Measurements from ENCODE around the gene MTHFD1. TPM values are rescaled to one million over a fixed set of nuclear protein-coding genes. Genes with fewer than 3 reads are reported as not detected.

MTHFD1 gene
- polyA plus RNA-seq, 1 donor (not counting 4 experiments of a cell fraction or from before 2014, with no cell fraction given), result 63.2 TPM

GRCh38 chr14:64467101-64467500, 78.9 kb downstream of the MTHFD1 start:
- no peak for DNase-seq (ENCODE audit: low read depth, low spot score)
- Histone ChIP-seq H3K27ac (ENCODE audit: control insufficient read depth, insufficient read depth, low read length) (no peak overlapping the region), H3K4me3 (ENCODE audit: control insufficient read depth in 2 of 3, extremely low read depth in 1 of 3, insufficient read depth in 2 of 3, low read depth in 1 of 3, low read length in 3 of 3) (no peak overlapping the region), H2AFZ (ENCODE audit: control insufficient read depth, low read length) (no peak overlapping the region), H3K4me1 (ENCODE audit: control insufficient read depth, extremely low read depth, insufficient read depth, low read length) (peaks cover 13% of the 10 kb centered on the region), H3K9ac (ENCODE audit: control insufficient read depth, extremely low read depth, insufficient read depth, low read length) (no peak overlapping the region), H3K36me3 (ENCODE audit: control insufficient read depth in 2 of 2, extremely low read depth in 1 of 2, insufficient read depth in 2 of 2, low read length in 2 of 2) (peaks cover 0 to 1% of the 10 kb centered on the region in 2 experiments), H3K79me2 (ENCODE audit: control insufficient read depth, insufficient read depth, low read length) (no peaks in the 10 kb centered on the region), H3K4me2 (ENCODE audit: control insufficient read depth, extremely low read depth, insufficient read depth, low read depth, low read length) (no peak overlapping the region), H4K20me1 (ENCODE audit: control insufficient read depth, extremely low read depth, insufficient read depth, low read length) (no peaks in the 10 kb centered on the region), H3K9me3 (ENCODE audit: control insufficient read depth, low read depth, low read length) (no peaks in the 10 kb centered on the region), H3K9me1 (ENCODE audit: control insufficient read depth, extremely low read depth, insufficient read depth, low read length) (no peaks in the 10 kb centered on the region), H3K27me3 (ENCODE audit: control insufficient read depth, extremely low read depth, insufficient read depth, low read length) (no peaks in the 10 kb centered on the region)
- TF ChIP-seq EZH2 (IDR thresholded peaks at IDR 0.05; ENCODE audit: low read length) (no peak), CTCF (optimal IDR thresholded peaks at IDR 0.05 in 1 of 3, IDR thresholded peaks at IDR 0.05 in 1 of 3, conservative IDR thresholded peaks at IDR 0.05 in 1 of 3; ENCODE audit: extremely low read depth in 1 of 3, insufficient read depth in 2 of 3, low read length in 3 of 3) (no peak)
- dilution Hi-C loops (cut with MboI; ENCODE audit: extremely low pct_ligation_motif_present, low sequenced_read_pairs), result no loop called here
- FAIRE-seq, result no peak

GRCh38 chr14:64467566-64467965, 79.4 kb downstream of the MTHFD1 start:
- TF ChIP-seq CTCF (optimal IDR thresholded peaks at IDR 0.05 in 1 of 3, IDR thresholded peaks at IDR 0.05 in 1 of 3, conservative IDR thresholded peaks at IDR 0.05 in 1 of 3; ENCODE audit: extremely low read depth in 1 of 3, insufficient read depth in 2 of 3, low read length in 3 of 3), result no peak
- no peak for TF ChIP-seq EZH2 (IDR thresholded peaks at IDR 0.05; ENCODE audit: low read length)
- DNase-seq (ENCODE audit: low read depth, low spot score) (no peak), FAIRE-seq (no peak)
- H3K4me2 ChIP-seq (ENCODE audit: control insufficient read depth, extremely low read depth, insufficient read depth, low read depth, low read length), result no peak overlapping the region
- H3K9ac ChIP-seq (ENCODE audit: control insufficient read depth, extremely low read depth, insufficient read depth, low read length), result no peak overlapping the region
- no peaks in the 10 kb centered on the region for H4K20me1 ChIP-seq (ENCODE audit: control insufficient read depth, extremely low read depth, insufficient read depth, low read length)
- no peaks in the 10 kb centered on the region for H3K9me3 ChIP-seq (ENCODE audit: control insufficient read depth, low read depth, low read length)
- H3K4me3 ChIP-seq (ENCODE audit: control insufficient read depth in 2 of 3, extremely low read depth in 1 of 3, insufficient read depth in 2 of 3, low read depth in 1 of 3, low read length in 3 of 3), result no peak overlapping the region
- H3K9me1 ChIP-seq (ENCODE audit: control insufficient read depth, extremely low read depth, insufficient read depth, low read length), result no peaks in the 10 kb centered on the region
- dilution Hi-C loops (cut with MboI; ENCODE audit: extremely low pct_ligation_motif_present, low sequenced_read_pairs), result no loop called here
- no peaks in the 10 kb centered on the region for H3K79me2 ChIP-seq (ENCODE audit: control insufficient read depth, insufficient read depth, low read length)
- H3K36me3 ChIP-seq (ENCODE audit: control insufficient read depth in 2 of 2, extremely low read depth in 1 of 2, insufficient read depth in 2 of 2, low read length in 2 of 2), result no peaks in the 10 kb centered on the region
- H2AFZ ChIP-seq (ENCODE audit: control insufficient read depth, low read length), result no peak overlapping the region
- peaks cover 13% of the 10 kb centered on the region for H3K4me1 ChIP-seq (ENCODE audit: control insufficient read depth, extremely low read depth, insufficient read depth, low read length)
- H3K27ac ChIP-seq (ENCODE audit: control insufficient read depth, insufficient read depth, low read length), result no peak overlapping the region
- H3K27me3 ChIP-seq (ENCODE audit: control insufficient read depth, extremely low read depth, insufficient read depth, low read length), result no peaks in the 10 kb centered on the region
